Dedifferentiated amniotic fluid mesenchymal stem cell (primary cell): ENCODE data around the gene CD44.
"Not testable (repeated sequence)": the region's sequence is repeated elsewhere in the genome, so short reads cannot be mapped to it uniquely, and the experiment has no call there.

Experiments
- DNase-seq: peaks from one replicate; pipeline ENCODE4 v3.0.0-alpha.2; 2016; ENCODE audit errors: extremely low spot score

The CD44 gene

DNA sequence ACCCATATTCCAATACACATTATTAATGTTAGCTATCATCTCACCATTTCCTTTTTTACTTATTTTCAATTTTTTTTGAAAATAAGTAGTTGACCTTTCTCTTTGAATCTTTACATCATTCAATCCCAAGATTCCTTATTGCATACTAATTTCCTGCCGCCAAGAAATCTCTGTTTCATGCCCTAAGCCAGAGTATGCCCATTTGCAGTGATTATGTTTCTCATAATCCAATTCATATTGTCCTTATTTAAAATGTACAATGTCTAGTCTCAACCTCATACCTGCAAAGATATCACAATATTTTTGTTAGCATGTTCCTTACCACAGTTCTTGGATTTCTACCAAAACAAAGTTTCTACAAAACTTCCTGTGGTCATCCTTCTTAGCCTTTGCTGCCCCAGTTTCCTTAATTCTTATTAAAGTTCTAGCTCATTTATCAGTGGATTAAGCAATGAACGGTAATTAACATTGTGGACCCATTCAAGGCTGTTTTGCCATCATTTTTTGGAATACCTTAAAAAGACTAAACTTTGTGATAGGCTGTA lies 75.3 kb downstream of the CD44 start:
- no peak for DNase-seq

DNA sequence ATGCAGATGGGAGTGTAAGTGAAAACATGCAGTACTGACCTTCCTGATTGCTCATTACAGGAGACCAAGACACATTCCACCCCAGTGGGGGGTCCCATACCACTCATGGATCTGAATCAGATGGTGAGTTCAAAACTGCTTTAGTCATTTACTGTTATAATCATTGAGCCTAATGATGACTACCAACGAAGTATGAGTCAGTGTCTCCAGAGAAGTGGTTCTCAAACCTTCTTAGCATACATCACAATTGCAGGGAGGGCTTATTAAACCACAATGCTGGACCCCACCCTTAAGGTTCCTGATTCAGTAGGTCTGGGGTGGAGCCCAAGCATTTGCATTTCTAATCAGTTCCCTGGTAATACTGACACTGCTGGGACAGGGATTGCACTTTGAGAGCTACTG lies 75.8 kb downstream of the CD44 start:
- peak; percentile 59 for DNase-seq

DNA sequence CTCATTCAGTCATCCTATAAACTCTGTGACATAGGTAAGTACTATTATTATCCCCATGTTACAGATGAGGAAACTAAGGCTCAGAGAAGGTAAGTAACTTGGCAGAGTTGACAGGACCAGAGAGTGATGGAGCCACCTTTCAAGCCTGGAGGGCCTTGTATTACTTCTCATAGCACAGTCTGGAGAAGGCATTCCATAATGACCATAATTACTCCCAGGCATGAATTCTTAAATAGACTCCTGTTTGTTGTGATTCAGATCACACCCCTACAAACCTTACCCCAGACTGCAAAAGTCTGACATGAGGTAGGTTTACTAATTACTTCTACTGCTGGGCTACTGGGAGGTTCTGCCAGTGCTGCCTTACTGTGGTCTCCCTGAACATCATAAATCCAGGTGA lies 77.0 kb downstream of the CD44 start:
- no peak for DNase-seq

DNA sequence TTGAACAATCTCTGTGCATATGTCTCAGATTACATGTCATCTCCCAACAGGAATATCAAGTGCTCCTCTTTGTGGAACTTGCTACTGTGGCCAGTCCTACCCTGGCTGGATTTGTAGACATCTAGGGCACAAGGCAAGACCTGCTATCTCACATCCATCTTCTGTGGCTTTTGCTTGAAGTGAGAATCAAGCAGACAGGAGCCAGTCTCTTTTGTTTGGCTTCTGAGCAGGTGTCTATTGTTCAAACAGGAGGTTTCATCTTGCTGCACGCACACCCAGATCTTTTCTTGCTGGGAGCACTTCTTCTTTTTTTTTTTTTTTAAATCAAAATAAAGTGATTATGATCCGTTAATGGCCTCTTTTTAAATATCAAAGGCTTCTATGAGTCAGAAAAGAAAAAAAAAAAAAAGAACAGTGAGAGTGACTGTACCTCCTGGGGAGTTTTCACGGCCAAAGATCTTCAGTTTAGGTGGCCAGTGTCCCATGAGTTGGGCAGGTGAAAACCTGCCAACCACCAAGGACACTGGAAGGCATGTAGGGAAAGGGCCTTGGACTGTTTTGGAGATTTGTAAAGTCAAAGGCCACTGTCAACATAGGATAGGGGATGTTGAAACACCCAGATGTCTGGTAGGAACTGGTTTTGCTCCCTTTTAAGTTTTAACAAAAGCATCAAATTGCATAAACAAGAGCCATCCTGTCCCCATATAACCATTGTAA lies 78.1 kb downstream of the CD44 start:
- no peak for DNase-seq

DNA sequence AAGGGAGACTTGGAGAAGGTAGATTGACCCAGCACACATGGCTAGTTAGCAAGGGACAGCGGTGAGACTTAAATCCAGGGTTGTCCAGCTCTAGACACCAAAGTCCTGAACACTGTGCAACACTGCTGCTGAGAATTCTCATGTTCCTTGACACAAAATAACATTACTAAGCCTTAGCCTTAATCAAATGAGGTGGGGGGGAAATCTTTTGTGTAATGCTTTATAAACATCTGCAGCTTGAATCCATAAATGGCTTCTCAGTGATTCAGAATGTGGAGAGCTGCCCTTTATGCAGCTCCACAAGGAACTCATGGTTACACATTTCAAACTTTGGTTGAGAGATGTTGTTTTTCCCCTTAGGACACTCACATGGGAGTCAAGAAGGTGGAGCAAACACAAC lies 80.0 kb downstream of the CD44 start:
- no peak for DNase-seq

DNA sequence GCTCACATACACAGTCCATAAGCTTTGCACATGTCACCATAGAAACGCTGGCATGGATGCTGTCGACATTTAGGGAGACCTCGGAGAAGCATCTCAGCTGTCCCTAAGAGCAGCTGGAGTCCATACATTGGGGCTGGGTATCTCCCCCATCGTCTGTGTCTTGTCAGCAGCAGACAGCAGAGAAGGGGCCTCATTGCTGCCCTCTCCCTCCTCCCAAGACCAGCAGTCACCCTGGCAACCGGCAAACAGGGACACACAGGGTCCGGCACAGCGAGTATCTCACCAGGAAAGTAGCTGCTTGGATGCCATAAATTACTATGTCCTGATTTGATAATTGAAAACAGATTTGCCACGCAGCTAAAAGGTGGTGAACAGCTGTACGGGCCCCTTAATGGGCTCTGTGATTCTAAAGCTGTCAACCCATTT lies 84.4 kb downstream of the CD44 start:
- peak; percentile 71 for DNase-seq

DNA sequence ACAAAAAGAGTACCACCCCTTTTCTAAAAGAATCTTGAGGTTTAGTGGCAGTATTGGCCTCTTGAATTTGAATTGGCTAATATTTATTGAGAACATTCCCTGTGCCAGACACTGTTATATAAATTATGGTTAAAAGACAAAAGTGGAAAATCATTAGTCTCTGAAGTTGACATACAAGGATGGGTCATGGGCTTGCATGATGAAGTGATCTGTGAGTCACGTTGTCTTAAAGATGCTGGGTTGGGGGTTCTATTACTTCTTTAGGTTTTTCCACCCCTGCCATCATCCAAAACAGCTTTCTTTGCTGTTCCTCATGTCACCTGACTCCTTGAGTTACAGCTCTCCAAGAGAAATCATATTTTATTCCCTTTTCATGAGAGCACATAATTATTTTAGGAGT lies 85.0 kb downstream of the CD44 start:
- DNase-seq: no peak

DNA sequence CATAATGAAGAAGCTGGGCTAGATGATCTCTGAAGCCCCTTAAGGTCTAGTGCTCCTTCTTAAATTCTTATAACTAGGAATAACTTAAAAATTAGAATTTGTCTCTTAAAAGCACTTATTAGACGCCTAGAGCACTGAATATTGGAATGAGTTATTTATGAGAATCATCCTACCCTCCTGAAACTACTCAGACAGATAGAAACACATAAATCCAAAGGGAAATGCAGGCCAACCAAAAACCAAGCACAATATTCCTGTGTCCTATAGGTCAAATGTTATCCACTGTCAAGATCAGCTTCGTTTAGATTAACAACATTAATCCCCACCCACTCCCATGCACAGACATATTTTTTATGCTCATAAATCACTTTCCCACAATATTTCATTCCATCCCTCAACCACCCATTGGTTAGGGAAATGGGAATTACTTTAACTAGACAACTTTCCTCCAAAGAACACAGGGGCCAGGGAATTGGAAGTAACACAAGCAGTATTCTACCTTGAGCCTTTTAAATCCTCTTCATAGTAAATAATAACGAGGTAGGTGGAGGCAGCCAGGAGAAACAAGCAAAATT lies 87.1 kb downstream of the CD44 start:
- no peak for DNase-seq

DNA sequence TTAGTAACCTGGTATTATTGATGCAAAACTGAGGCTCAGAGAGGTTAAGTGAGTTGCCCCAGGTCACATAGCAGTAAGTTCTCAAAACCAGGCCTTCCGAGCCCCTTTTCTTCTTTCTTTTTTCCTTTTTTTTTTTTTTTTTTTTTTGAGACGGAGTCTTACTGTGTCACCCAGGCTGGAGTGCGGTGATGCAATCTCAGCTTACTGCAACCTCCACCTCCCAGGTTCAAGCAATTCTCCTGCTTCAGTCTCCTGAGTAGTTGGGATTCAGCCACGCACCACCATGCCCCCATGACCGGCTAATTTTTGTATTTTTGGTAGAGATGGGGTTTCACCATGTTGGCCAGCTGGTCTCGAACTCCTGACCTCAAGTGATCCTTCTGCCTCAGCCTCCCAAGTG lies 87.8 kb downstream of the CD44 start:
- not testable (repeated sequence) for DNase-seq

DNA sequence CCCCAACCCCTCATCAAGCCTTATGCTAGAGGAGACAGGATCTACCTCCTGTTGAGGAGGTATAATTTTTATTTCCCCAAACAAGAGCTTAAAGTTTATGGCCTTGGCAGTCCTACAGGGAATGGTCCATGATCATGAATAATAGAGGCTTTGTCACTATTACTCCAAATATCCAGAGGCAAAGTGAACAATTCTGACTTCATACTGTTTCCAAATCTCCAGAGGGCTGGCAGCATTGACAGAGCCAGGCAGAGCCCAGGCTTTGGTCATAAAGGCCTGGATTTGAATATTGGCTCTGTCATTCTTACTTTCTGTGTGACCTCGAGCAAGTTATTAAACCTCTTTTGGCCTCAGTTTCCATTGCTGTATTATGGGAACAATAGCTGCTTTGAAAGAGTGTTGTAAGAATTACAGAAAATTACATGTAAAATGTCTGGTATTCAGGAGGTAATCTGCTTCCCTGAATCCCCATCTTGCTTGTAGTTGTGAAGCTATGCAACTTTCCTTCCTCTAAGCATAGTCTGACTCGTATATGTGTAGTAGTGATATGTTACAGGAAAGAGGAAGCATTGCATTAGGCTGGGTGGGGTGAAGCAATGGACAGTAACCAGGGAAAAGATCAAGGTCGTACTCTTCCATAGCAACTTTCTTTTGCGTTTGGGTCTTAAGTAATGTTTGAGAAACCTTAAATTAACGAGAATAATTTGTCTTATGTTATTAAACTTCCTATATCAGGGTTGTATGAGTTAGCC lies 88.8 kb downstream of the CD44 start:
- no peak for DNase-seq

DNA sequence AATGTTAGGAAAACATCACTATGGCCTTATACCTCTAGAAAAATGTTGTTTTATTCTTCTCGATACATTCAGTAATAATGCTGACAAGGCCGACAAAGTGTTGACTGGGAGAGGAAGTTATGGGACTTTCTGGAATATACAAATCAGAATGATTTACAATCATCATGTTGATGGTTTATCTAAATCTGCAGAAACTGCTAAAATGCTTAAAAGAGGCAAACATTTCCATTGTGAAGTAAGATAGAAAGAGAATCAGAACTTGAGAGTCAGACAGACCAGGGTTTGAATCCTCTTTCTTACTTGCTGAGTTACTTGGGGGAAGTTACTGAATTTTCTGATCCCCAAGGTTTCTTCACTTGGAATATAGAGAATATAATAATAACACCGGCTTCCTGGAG lies 89.4 kb downstream of the CD44 start:
- no peak for DNase-seq

DNA sequence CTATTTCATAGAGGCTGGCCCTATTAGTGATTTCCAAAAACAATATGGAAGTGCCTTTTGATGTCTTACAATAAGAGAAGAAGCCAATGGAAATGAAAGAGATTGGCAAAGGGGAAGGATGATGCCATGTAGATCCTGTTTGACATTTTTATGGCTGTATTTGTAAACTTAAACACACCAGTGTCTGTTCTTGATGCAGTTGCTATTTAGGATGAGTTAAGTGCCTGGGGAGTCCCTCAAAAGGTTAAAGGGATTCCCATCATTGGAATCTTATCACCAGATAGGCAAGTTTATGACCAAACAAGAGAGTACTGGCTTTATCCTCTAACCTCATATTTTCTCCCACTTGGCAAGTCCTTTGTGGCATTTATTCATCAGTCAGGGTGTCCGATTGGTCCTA lies 91.4 kb downstream of the CD44 start:
- no peak for DNase-seq

DNA sequence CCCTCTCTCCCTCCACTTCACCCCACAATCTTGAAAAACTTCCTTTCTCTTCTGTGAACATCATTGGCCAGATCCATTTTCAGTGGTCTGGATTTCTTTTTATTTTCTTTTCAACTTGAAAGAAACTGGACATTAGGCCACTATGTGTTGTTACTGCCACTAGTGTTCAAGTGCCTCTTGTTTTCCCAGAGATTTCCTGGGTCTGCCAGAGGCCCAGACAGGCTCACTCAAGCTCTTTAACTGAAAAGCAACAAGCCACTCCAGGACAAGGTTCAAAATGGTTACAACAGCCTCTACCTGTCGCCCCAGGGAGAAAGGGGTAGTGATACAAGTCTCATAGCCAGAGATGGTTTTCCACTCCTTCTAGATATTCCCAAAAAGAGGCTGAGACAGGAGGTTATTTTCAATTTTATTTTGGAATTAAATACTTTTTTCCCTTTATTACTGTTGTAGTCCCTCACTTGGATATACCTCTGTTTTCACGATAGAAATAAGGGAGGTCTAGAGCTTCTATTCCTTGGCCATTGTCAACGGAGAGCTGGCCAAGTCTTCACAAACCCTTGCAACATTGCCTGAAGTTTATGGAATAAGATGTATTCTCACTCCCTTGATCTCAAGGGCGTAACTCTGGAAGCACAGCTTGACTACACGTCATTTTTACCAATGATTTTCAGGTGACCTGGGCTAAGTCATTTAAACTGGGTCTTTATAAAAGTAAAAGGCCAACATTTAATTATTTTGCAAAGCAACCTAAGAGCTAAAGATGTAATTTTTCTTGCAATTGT lies 92.3 kb downstream of the CD44 start:
- DNase-seq: no peak

DNA sequence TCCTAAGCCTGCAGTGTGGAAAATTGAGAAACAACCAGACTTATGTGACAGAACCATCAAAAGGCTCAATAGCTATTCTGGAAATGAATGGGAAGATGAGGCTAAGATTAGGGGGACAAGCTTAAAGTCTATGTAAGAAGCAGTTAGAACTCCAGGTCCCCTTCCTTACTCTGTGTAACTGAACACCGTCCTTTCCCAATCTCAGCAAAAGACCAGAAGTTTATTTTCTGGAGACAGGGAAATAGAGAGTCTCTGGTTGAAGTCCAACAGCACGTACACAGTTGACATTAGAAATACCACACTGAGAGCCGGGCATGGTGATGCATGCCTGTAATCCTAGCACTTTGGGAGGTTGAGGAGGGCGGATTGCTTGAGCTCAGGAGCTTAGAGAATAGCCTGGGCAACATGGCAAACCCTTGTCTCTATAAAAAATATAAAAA lies 93.9 kb downstream of the CD44 start:
- no peak for DNase-seq

DNA sequence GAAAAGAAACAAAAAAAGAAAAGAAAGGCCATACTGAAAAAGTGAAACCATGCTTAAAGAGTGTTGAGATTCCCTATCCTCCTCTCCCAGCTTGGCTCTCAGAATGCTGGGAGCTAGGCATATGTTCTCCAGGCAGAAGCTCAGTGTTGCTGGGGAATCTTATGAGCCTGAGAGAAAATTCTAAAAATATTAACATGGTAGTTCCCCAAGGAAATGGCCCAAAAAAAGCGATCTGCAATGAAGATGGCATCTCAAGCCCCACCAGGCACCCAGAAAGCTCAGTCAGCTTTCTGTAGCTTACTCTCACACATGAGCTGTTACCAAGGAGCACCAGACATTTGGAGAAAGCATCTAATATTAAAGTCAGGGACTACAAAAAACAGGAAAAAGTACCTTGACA lies 94.5 kb downstream of the CD44 start:
- no peak for DNase-seq

DNA sequence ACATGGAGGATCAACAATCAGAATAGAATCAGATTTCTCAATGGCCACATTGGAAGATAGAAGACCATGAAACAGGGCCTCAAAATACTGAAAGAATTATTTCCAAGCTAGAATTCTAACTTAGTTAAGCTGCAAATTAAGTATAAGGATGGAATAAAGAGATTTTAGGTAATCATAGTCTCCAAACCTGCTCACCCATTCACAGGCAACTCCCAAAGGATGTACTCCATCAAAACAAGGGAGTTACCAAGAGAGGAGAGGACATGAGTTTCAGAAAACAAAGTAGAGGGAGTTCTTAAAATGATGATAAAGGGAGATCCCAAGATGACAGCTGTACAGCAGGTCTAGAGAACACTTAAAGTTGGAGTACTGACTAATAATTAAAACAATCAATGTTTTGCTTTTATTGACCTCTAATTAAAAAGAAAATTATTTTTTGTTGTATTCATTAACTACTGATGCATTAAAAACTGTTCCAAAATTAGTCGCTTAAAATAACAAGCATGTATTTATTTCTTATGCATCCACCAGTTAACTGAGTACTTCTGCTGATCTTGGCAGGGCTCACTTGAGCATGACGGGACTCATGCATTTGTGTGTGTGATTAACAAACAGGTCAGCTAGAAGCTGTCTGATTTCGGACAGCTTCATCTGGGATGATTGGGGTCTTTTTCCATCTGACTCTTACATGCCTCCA lies 95.6 kb downstream of the CD44 start:
- DNase-seq: no peak

DNA sequence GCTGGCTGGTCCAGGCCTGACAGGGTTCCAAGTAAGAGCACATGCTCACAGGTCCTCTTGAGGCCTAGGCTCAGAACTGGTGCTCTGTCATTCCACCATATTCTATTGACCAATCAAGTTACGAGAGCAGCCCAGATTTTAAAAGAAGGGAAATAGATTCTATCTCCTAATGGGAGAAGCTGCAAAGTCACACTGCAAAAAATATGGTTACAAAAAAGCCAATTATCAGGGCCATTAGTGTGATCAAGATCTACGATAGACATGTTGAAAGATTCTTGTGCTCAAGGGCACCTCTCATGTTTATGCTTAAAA lies 96.1 kb downstream of the CD44 start:
- no peak for DNase-seq

DNA sequence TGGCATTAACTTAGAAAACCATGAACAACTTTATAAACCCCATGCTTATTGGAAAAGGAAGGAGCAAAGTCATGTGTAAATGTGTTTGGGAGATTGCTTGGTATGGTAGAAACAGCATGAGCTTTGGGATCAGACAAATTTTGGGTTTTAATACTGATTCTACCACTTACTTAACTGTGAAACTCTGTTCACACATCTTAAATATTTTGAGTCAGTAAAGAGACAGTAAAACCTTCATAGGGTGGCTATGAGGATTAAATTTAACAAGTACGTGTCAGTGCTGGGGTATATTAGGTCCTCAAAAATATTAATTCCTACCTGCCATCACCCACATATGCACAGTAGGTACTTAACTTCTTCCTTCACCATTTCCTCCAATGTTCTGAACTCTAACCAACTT lies 96.5 kb downstream of the CD44 start:
- no peak for DNase-seq

DNA sequence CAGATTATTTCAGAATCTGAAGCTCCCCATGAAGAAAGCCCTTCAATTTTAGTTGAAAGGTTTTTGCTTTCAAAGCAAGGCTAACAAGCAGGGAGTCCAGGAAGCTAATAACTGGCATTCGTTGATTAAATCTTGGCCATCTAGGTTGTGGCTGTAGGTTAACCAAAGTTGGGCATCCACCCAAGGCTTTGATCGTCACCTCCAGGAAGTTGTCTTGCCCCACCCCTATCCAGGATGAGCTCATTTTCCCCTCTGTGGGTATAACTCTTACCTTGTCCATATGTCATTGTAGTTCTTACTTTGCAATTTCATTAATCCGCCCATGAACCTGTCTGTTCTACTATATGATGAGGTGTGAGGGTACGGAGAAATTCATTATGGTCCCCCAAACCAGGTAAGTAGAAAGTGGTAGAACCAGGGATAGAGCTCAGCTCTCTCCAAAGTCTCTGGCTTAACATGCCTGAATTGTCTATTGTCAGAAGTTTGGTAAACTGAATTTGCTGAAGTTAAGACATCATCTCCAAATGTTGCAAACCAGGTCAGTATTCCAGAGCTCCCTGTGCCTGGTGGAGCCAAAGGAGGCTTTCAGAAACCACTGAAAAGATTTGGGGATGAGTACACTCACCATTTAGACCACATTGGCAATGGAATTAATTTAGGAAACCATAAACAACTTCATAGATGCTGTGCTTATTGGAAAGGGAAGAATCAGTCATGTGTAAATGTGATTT lies 97.1 kb downstream of the CD44 start:
- DNase-seq: no peak

DNA sequence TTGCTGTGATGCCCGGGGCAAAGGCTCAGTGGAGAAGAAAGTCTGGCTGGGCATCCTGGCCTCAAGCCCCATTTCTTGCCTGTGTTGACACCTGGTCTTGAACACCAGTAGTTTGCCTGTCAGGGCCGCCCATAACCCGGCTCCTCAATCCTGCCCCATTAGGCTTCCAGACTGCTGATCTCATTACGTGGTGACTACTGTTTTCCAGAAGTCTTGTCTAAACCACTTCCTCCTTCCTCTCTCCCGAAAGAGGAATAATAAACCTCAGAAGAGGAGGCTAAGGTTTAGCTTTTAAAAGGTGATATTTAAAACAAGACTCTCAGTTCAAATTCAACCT lies 97.7 kb downstream of the CD44 start:
- DNase-seq: no peak

DNA sequence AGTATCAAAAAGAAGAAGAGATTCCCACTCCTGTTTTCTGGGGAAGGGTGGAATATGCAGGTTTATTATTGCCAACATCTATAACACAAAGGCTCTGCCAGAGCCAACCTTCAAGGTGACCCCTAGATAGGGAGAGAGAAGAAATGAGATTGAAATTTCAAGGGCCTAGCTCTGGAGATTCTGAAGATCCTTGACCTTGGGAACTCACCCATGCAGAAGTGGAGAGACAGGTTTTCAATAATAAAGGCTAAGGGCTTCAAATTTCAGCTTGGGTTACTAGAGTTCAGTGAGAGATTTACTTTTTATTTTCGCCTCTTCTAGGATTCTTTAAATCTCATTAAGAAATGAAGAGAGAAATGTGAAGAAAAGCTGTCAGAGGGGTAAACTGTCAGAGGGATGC lies 98.4 kb downstream of the CD44 start:
- no peak for DNase-seq
